ENCODE results near the gene PCK2.

The PCK2 gene

GRCh38 chr14:24139272-24139934, 45.3 kb downstream of the PCK2 start:
- DNase-seq = peak; percentile 32

GRCh38 chr14:24141097-24141880, 47.2 kb downstream of the PCK2 start, which contains the start of gene EMC9:
EMC9 (minus strand) TSS chr14:24141591; CDS start chr14:24141304, 287 bp downstream.
- peak; percentile 100 for DNase-seq

- DNase-seq = no peak
These were observed 49.4 kb downstream of the PCK2 start for GRCh38 chr14:24143511-24143910.

GRCh38 chr14:24144451-24144850, 50.3 kb downstream of the PCK2 start:
- DNase-seq = no peak

- DNase-seq = no peak
These were observed 51.1 kb downstream of the PCK2 start for GRCh38 chr14:24145219-24145618.

- no peak for DNase-seq
These were observed 51.8 kb downstream of the PCK2 start for GRCh38 chr14:24145690-24146452.

GRCh38 chr14:24146453-24146977, 52.4 kb downstream of the PCK2 start, which contains the start of gene PSME2:
PSME2 (minus strand) TSS chr14:24146610; CDS start chr14:24146581, 29 bp downstream.
- DNase-seq = peak; percentile 90

GRCh38 chr14:24146978-24147760, 53.1 kb downstream of the PCK2 start, which contains the start of gene RNF31:
RNF31 (plus strand) TSS chr14:24147498; CDS start chr14:24147699, 201 bp downstream.
- DNase-seq = peak; percentile 97

GRCh38 chr14:24147761-24148428, 53.8 kb downstream of the PCK2 start:
- no peak for DNase-seq

GRCh38 chr14:24149302-24149969, 55.3 kb downstream of the PCK2 start:
- no peak for DNase-seq

GRCh38 chr14:24150061-24150460, 56.0 kb downstream of the PCK2 start:
- no peak for DNase-seq

- no peak for DNase-seq
These were observed 56.5 kb downstream of the PCK2 start for GRCh38 chr14:24150567-24150966.

- DNase-seq = no peak
These were observed 56.9 kb downstream of the PCK2 start for GRCh38 chr14:24150993-24151392.

GRCh38 chr14:24151404-24152080, 57.4 kb downstream of the PCK2 start:
- no peak for DNase-seq

Measured in CD4-positive, alpha-beta T cell treated with Interleukin-10 for 1 hour (primary cell).